CD14-positive monocyte (primary cell): ENCODE results near the gene IL23R. TPM values are rescaled to one million over a fixed set of nuclear protein-coding genes. Genes with fewer than 3 reads are reported as not detected.

Experiments
- DNase-seq, 3 donors: peaks; one replicate each; pipeline ENCODE4 v3.0.0-alpha.2; 2011 to 2022
- H2AFZ ChIP-seq: 2 replicates; pipeline ENCODE4 v1.6.0; 2012; ENCODE audit warnings: mild to moderate bottlenecking, low read depth, low read length, inconsistent platforms; ENCODE audit not compliant: insufficient read depth, poor library complexity, severe bottlenecking
- H3K27ac ChIP-seq, 2 donors: 1 replicate in 1 of 2; 2 replicates in 1 of 2; pipeline ENCODE4 v1.5.1; 2012 to 2013; ENCODE audit warnings: low read length in 2 of 2, control low read depth in 1 of 2, inconsistent platforms in 1 of 2, low read depth in 1 of 2, mild to moderate bottlenecking in 1 of 2
- H3K27me3 ChIP-seq, 2 donors: one replicate each; pipeline versions ENCODE4 v1.6.0 to v1.6.1; 2011 to 2013; ENCODE audit warnings: low read length in 2 of 2; ENCODE audit not compliant: control insufficient read depth in 2 of 2, insufficient read depth in 2 of 2
- H3K36me3 ChIP-seq, 2 donors: replicated peaks in 1 of 2; 1 replicate in 1 of 2; 2 replicates in 1 of 2; pipeline versions ENCODE4 v1.5.1 to v1.6.1; 2012 to 2013; ENCODE audit warnings: low read length in 2 of 2, control low read depth in 1 of 2, inconsistent platforms in 1 of 2, mild to moderate bottlenecking in 1 of 2; ENCODE audit not compliant: insufficient read depth in 2 of 2, control insufficient read depth in 1 of 2
- H3K4me1 ChIP-seq, 2 donors: 1 replicate in 1 of 2; 2 replicates in 1 of 2; pipeline versions ENCODE4 v1.5.1 to v1.6.1; 2012 to 2013; ENCODE audit warnings: low read length in 2 of 2, control low read depth in 1 of 2, inconsistent platforms in 1 of 2, mild to moderate bottlenecking in 1 of 2, moderate library complexity in 1 of 2; ENCODE audit not compliant: insufficient read depth in 2 of 2, control insufficient read depth in 1 of 2
- H3K4me2 ChIP-seq: replicated peaks from 2 replicates; pipeline ENCODE3; 2012; ENCODE audit warnings: low read length, moderate library complexity, mild to moderate bottlenecking; ENCODE audit not compliant: poor library complexity, severe bottlenecking; ENCODE audit errors: extremely low read depth
- H3K4me3 ChIP-seq, 3 experiments: fragments of 200-600 bp in 1 of 3; sonication (generic) in 1 of 3; replicated peaks in 1 of 3; 1 replicate in 2 of 3; 2 replicates in 1 of 3; pipeline ENCODE4 v1.5.1; 2011 to 2013; ENCODE audit warnings: low read length in 3 of 3, mild to moderate bottlenecking in 3 of 3, control low read depth in 2 of 3, low read depth in 2 of 3, inconsistent platforms in 1 of 3, moderate library complexity in 1 of 3
- H3K79me2 ChIP-seq: 2 replicates; pipeline ENCODE4 v1.6.0; 2012; ENCODE audit warnings: mild to moderate bottlenecking, control low read depth, inconsistent platforms, low read length, moderate library complexity; ENCODE audit not compliant: insufficient read depth
- H3K9ac ChIP-seq: 2 replicates; pipeline ENCODE4 v1.6.0; 2017; ENCODE audit warnings: low read length, mild to moderate bottlenecking; ENCODE audit not compliant: insufficient read depth, poor library complexity, severe bottlenecking
- H3K9me3 ChIP-seq, 2 donors: replicated peaks in 1 of 2; 1 replicate in 1 of 2; 2 replicates in 1 of 2; pipeline versions ENCODE4 v1.5.1 to v1.6.1; 2012 to 2013; ENCODE audit warnings: low read length in 2 of 2, control low read depth in 1 of 2; ENCODE audit not compliant: control insufficient read depth in 1 of 2, insufficient read depth in 1 of 2
- H4K20me1 ChIP-seq: 2 replicates; pipeline ENCODE4 v1.6.0; 2012; ENCODE audit warnings: mild to moderate bottlenecking, low read length, control low read depth, moderate library complexity; ENCODE audit not compliant: insufficient read depth
- H3K27ac Mint-ChIP-seq, 7 donors: one replicate each; pipeline ENCODE4 v1.8.0; 2020; ENCODE audit warnings: mild to moderate bottlenecking in 7 of 7, mixed read lengths in 7 of 7, moderate library complexity in 6 of 7, inconsistent platforms in 2 of 7
- H3K27me3 Mint-ChIP-seq, 3 donors: one replicate each; pipeline ENCODE4 v1.8.0; 2021 to 2022; ENCODE audit warnings: low read depth in 3 of 3, mild to moderate bottlenecking in 3 of 3, mixed read lengths in 3 of 3, moderate library complexity in 3 of 3, inconsistent platforms in 1 of 3
- H3K36me3 Mint-ChIP-seq, 2 donors: one replicate each; pipeline ENCODE4 v1.8.0; 2020; ENCODE audit warnings: mixed read lengths in 2 of 2, inconsistent platforms in 1 of 2, mild to moderate bottlenecking in 1 of 2
- H3K4me1 Mint-ChIP-seq: one replicate; pipeline ENCODE4 v1.8.0; 2020; ENCODE audit warnings: mild to moderate bottlenecking, mixed read lengths
- H3K4me3 Mint-ChIP-seq, 2 donors: one replicate each; pipeline ENCODE4 v1.8.0; 2020; ENCODE audit warnings: mild to moderate bottlenecking in 2 of 2, mixed read lengths in 2 of 2, moderate library complexity in 1 of 2
- H3K9me3 Mint-ChIP-seq, 7 donors: one replicate each; pipeline ENCODE4 v1.8.0; 2020 to 2022; ENCODE audit warnings: mixed read lengths in 7 of 7, mild to moderate bottlenecking in 6 of 7, moderate library complexity in 6 of 7, inconsistent platforms in 2 of 7
- WGBS: methylation state at CpG from one replicate; pipeline ENCODE4 v1.1.5; 2013; ENCODE audit warnings: missing lambda C conversion rate; ENCODE audit not compliant: insufficient coverage; 5-methylcytosine and 5-hydroxymethylcytosine counted together
- intact Hi-C, 2 donors: fragments of 100-400 bp; cut with micrococcal nuclease; formaldehyde crosslinking; loops; one replicate each; pipeline versions ENCODE4 v1.15.0 to v1.15.1; 2023
- polyA plus RNA-seq, 3 donors: library from polyadenylated mRNA; depleted of rRNA in 1 of 3; unstranded in 2 of 3; stranded (reverse) in 1 of 3; fragments of 300-500 nt in 2 of 3; fragments of >200 nt in 1 of 3; fragmentation: Illumina TruSeq in 2 of 3; gene quantifications; 1 replicate in 2 of 3; 2 replicates in 1 of 3; pipeline ENCODE4 v1.2.3, GENCODE V29; 2012 to 2021
- TF ChIP-seq, protein P1 (sequence below): fragments of 200-600 bp; IDR thresholded peaks from one replicate; pipeline ENCODE4 v1.8.0; 2022; ENCODE audit warnings: antibody characterized with exemption, mild to moderate bottlenecking

The IL23R gene
- polyA plus RNA-seq, 3 donors: not detected

GRCh38 chr1:67213948-67214347 is 47.7 kb downstream of the IL23R start:
- Histone ChIP-seq H3K4me1 (no peaks in the 10 kb centered on the region), H2AFZ (no peak overlapping the region), H3K36me3 (no peaks in the 10 kb centered on the region), H3K4me2 (no peak overlapping the region), H3K9me3 (no peaks in the 10 kb centered on the region), H3K4me3 (no peak overlapping the region), H3K27me3 (no peaks in the 10 kb centered on the region), H4K20me1 (no peaks in the 10 kb centered on the region), H3K27ac (no peak overlapping the region), H3K79me2 (no peaks in the 10 kb centered on the region), H3K9ac (no peak overlapping the region)
- Mint-ChIP-seq H3K4me1 (no peaks in the 10 kb centered on the region), H3K9me3 (no peaks in the 10 kb centered on the region), H3K27me3 (peaks cover 0 to 1% (median 0%) of the 10 kb centered on the region in 3 donors), H3K36me3 (no peaks in the 10 kb centered on the region), H3K27ac (no peak overlapping the region), H3K4me3 (no peak overlapping the region)
- DNase-seq: no peak
- TF ChIP-seq, protein P1, sequence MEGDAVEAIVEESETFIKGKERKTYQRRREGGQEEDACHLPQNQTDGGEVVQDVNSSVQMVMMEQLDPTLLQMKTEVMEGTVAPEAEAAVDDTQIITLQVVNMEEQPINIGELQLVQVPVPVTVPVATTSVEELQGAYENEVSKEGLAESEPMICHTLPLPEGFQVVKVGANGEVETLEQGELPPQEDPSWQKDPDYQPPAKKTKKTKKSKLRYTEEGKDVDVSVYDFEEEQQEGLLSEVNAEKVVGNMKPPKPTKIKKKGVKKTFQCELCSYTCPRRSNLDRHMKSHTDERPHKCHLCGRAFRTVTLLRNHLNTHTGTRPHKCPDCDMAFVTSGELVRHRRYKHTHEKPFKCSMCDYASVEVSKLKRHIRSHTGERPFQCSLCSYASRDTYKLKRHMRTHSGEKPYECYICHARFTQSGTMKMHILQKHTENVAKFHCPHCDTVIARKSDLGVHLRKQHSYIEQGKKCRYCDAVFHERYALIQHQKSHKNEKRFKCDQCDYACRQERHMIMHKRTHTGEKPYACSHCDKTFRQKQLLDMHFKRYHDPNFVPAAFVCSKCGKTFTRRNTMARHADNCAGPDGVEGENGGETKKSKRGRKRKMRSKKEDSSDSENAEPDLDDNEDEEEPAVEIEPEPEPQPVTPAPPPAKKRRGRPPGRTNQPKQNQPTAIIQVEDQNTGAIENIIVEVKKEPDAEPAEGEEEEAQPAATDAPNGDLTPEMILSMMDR: no peak
- WGBS: no CpG with 5 or more reads among the region's 1 CpG
- intact Hi-C loops: no loop called here

GRCh38 chr1:67214420-67215174 is 48.3 kb downstream of the IL23R start:
- Histone ChIP-seq H3K27ac (no peak overlapping the region), H3K9ac (no peak overlapping the region), H3K9me3 (no peaks in the 10 kb centered on the region), H3K4me2 (no peak overlapping the region), H3K36me3 (no peaks in the 10 kb centered on the region), H3K4me1 (no peaks in the 10 kb centered on the region), H2AFZ (no peak overlapping the region), H3K79me2 (no peaks in the 10 kb centered on the region), H4K20me1 (no peaks in the 10 kb centered on the region), H3K27me3 (no peaks in the 10 kb centered on the region), H3K4me3 (no peak overlapping the region)
- no peak for DNase-seq
- Mint-ChIP-seq H3K4me3 (no peak overlapping the region), H3K9me3 (no peaks in the 10 kb centered on the region), H3K27ac (no peak overlapping the region), H3K27me3 (peaks cover 0 to 1% (median 0%) of the 10 kb centered on the region in 3 donors), H3K4me1 (no peaks in the 10 kb centered on the region), H3K36me3 (no peaks in the 10 kb centered on the region)
- TF ChIP-seq, protein P1: peak; percentile 26
- 93% methylated on average over 3 of the region's 11 CpGs for WGBS
- intact Hi-C loops: no loop called here
